Nephron progenitor cell (in vitro differentiated cells): ENCODE measurements around the gene SELENOM.

Source experiments
- DNase-seq: peaks from one replicate; pipeline ENCODE4 v3.0.0; 2021
- H3K27ac Mint-ChIP-seq: 2 replicates; pipeline ENCODE4 v1.8.0; 2021; ENCODE audit warnings: mild to moderate bottlenecking, moderate library complexity, mixed read lengths
- H3K27me3 Mint-ChIP-seq: 2 replicates; pipeline ENCODE4 v1.8.0; 2021; ENCODE audit warnings: mild to moderate bottlenecking, low read depth, mixed read lengths; ENCODE audit not compliant: poor library complexity
- H3K36me3 Mint-ChIP-seq: 2 replicates; pipeline ENCODE4 v1.8.0; 2021; ENCODE audit warnings: low read depth, mixed read lengths
- H3K4me1 Mint-ChIP-seq: 2 replicates; pipeline ENCODE4 v1.8.0; 2021; ENCODE audit warnings: mixed read lengths
- H3K4me3 Mint-ChIP-seq: 2 replicates; pipeline ENCODE4 v1.8.0; 2021; ENCODE audit warnings: mild to moderate bottlenecking, moderate library complexity, mixed read lengths
- H3K9me3 Mint-ChIP-seq: 2 replicates; pipeline ENCODE4 v1.8.0; 2021; ENCODE audit warnings: mild to moderate bottlenecking, moderate library complexity, mixed read lengths
- CTCF ChIP-seq: fragments of 200-600 bp; sonication (generic); IDR thresholded peaks from 2 replicates; pipeline ENCODE4 v1.5.0; 2021; ENCODE audit warnings: antibody characterized with exemption

Gene SELENOM

GRCh38 chr22:31128156-31128555 is 20.8 kb upstream of the SELENOM start:
- H3K36me3 Mint-ChIP-seq, result no peaks in the 10 kb centered on the region
- H3K4me1 Mint-ChIP-seq, result peaks cover 14% of the 10 kb centered on the region
- DNase-seq, result no peak
- no peaks in the 10 kb centered on the region for H3K9me3 Mint-ChIP-seq
- H3K4me3 Mint-ChIP-seq, result no peak overlapping the region
- TF ChIP-seq CTCF, result no peak
- H3K27me3 Mint-ChIP-seq, result peaks cover 5% of the 10 kb centered on the region
- H3K27ac Mint-ChIP-seq, result no peak overlapping the region

GRCh38 chr22:31127181-31127772 is 19.9 kb upstream of the SELENOM start:
- H3K36me3 Mint-ChIP-seq, result no peaks in the 10 kb centered on the region
- no peaks in the 10 kb centered on the region for H3K9me3 Mint-ChIP-seq
- H3K4me1 Mint-ChIP-seq, result peaks cover 18% of the 10 kb centered on the region
- H3K27me3 Mint-ChIP-seq, result peaks cover 5% of the 10 kb centered on the region
- TF ChIP-seq CTCF, result no peak
- H3K4me3 Mint-ChIP-seq, result no peak overlapping the region
- no peak for DNase-seq
- H3K27ac Mint-ChIP-seq, result no peak overlapping the region

GRCh38 chr22:31126869-31127175 is 19.5 kb upstream of the SELENOM start:
- H3K4me3 Mint-ChIP-seq, result no peak overlapping the region
- no peaks in the 10 kb centered on the region for H3K9me3 Mint-ChIP-seq
- H3K4me1 Mint-ChIP-seq, result peaks cover 17% of the 10 kb centered on the region
- no peak for TF ChIP-seq CTCF
- no peaks in the 10 kb centered on the region for H3K36me3 Mint-ChIP-seq
- no peak overlapping the region for H3K27ac Mint-ChIP-seq
- H3K27me3 Mint-ChIP-seq, result peaks cover 5% of the 10 kb centered on the region
- no peak for DNase-seq

GRCh38 chr22:31126128-31126868 is 18.9 kb upstream of the SELENOM start:
- Mint-ChIP-seq H3K4me3 (no peak overlapping the region), H3K27me3 (peaks cover 5% of the 10 kb centered on the region), H3K9me3 (no peaks in the 10 kb centered on the region), H3K27ac (no peak overlapping the region), H3K36me3 (no peaks in the 10 kb centered on the region), H3K4me1 (peaks cover 16% of the 10 kb centered on the region)
- TF ChIP-seq CTCF, result no peak
- DNase-seq, result no peak

GRCh38 chr22:31125521-31126117 is 18.3 kb upstream of the SELENOM start:
- Mint-ChIP-seq H3K27me3 (peaks cover 5% of the 10 kb centered on the region), H3K9me3 (no peaks in the 10 kb centered on the region), H3K36me3 (no peaks in the 10 kb centered on the region), H3K4me1 (peaks cover 17% of the 10 kb centered on the region), H3K27ac (no peak overlapping the region), H3K4me3 (no peak overlapping the region)
- no peak for TF ChIP-seq CTCF
- no peak for DNase-seq
